ENCODE results near the gene KRT15. TPM values are rescaled to one million over a fixed set of nuclear protein-coding genes. Genes with fewer than 3 reads are reported as not detected.

Gene KRT15
- total RNA-seq, 1 donor from 2014 or later: 0.79 TPM

DNA sequence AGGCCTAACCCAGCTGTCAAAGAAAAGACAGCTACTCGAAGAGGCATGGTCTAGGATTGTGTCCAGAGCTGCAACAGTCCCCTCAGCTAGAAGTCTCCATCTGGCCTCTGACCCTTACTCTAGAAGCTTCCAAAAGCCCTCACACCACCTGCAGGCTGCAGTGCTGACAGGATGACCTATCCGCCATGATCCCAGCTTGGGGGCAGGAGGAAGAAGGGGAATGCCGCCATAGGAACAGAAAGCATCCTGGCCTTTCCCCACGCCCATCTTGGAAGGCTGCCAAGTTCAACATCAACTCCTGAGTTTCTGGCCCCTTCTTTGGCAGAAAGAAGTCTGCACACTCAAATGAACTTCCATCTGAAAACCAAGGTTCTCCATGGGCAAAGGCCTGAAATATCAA, 25.9 kb downstream of the KRT15 start:
- no peaks in the 10 kb centered on the region for H3K79me2 ChIP-seq (ENCODE audit: insufficient read depth, low read length)
- H3K9me3 ChIP-seq (ENCODE audit: insufficient read depth, low read depth, low read length): no peaks in the 10 kb centered on the region
- no peak overlapping the region for H3K27ac ChIP-seq (ENCODE audit: low read depth, low read length)
- no peaks in the 10 kb centered on the region for H4K20me1 ChIP-seq (ENCODE audit: insufficient read depth, low read length)
- H3K4me1 ChIP-seq (ENCODE audit: insufficient read depth, low read length): peaks cover 19% of the 10 kb centered on the region
- no peaks in the 10 kb centered on the region for H3K36me3 Mint-ChIP-seq (ENCODE audit: low read depth, unreplicated experiment)
- H3K27ac Mint-ChIP-seq (ENCODE audit: unreplicated experiment): no peak overlapping the region
- no peak for DNase-seq (ENCODE audit: low read depth)
- H3K4me3 ChIP-seq (ENCODE audit: insufficient read depth, low read depth, low read length): no peak overlapping the region
- H3K27me3 ChIP-seq (ENCODE audit: insufficient read depth, low read length): no peaks in the 10 kb centered on the region
- H3K4me2 ChIP-seq (ENCODE audit: low read length): no peak overlapping the region
- H3K36me3 ChIP-seq (ENCODE audit: insufficient read depth, low read length): no peaks in the 10 kb centered on the region
- no peaks in the 10 kb centered on the region for H3K9me3 Mint-ChIP-seq (ENCODE audit: unreplicated experiment)
- H3K4me3 Mint-ChIP-seq (ENCODE audit: unreplicated experiment): no peak overlapping the region
- H3K27me3 Mint-ChIP-seq (ENCODE audit: low read depth, unreplicated experiment): peaks cover 32% of the 10 kb centered on the region
- no peak overlapping the region for H3K9ac ChIP-seq (ENCODE audit: low read length)
- H3K4me1 Mint-ChIP-seq (ENCODE audit: low read depth, unreplicated experiment): peaks cover 14% of the 10 kb centered on the region
- TF ChIP-seq, protein P1, sequence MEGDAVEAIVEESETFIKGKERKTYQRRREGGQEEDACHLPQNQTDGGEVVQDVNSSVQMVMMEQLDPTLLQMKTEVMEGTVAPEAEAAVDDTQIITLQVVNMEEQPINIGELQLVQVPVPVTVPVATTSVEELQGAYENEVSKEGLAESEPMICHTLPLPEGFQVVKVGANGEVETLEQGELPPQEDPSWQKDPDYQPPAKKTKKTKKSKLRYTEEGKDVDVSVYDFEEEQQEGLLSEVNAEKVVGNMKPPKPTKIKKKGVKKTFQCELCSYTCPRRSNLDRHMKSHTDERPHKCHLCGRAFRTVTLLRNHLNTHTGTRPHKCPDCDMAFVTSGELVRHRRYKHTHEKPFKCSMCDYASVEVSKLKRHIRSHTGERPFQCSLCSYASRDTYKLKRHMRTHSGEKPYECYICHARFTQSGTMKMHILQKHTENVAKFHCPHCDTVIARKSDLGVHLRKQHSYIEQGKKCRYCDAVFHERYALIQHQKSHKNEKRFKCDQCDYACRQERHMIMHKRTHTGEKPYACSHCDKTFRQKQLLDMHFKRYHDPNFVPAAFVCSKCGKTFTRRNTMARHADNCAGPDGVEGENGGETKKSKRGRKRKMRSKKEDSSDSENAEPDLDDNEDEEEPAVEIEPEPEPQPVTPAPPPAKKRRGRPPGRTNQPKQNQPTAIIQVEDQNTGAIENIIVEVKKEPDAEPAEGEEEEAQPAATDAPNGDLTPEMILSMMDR (IDR thresholded peaks at IDR 0.05; ENCODE audit: insufficient read depth, low read depth, low read length): no peak
- TF ChIP-seq EZH2 (IDR thresholded peaks at IDR 0.05; ENCODE audit: insufficient read depth, low read length): no peak
- no peak overlapping the region for H2AFZ ChIP-seq (ENCODE audit: low read depth, low read length)
- no peak for FAIRE-seq

DNA sequence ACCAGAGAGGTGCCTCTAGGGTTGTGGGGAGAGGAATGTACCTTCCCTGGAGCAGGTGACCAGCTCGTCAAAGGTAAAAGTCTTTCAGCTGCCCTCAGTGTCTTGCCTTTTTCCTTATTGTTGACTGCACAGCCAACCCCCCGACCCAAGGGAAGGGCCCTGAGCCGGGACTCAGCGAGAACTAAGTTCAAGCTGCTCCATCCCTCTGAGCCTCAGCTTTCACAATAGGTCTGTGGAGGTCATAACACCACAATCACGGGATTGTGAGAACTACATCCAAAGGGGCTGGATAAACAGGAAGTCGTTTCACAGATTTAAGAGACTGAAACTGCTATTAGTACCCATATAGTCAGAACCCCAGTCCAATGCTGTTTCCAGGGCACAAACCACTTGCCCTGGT, 26.3 kb downstream of the KRT15 start:
- H3K36me3 Mint-ChIP-seq (ENCODE audit: low read depth, unreplicated experiment): no peaks in the 10 kb centered on the region
- H3K4me2 ChIP-seq (ENCODE audit: low read length): no peak overlapping the region
- no peaks in the 10 kb centered on the region for H3K79me2 ChIP-seq (ENCODE audit: insufficient read depth, low read length)
- H3K9me3 ChIP-seq (ENCODE audit: insufficient read depth, low read depth, low read length): no peaks in the 10 kb centered on the region
- H3K4me1 Mint-ChIP-seq (ENCODE audit: low read depth, unreplicated experiment): peaks cover 14% of the 10 kb centered on the region
- H3K27ac Mint-ChIP-seq (ENCODE audit: unreplicated experiment): no peak overlapping the region
- no peak overlapping the region for H2AFZ ChIP-seq (ENCODE audit: low read depth, low read length)
- H3K9me3 Mint-ChIP-seq (ENCODE audit: unreplicated experiment): no peaks in the 10 kb centered on the region
- no peak overlapping the region for H3K4me3 Mint-ChIP-seq (ENCODE audit: unreplicated experiment)
- H3K4me1 ChIP-seq (ENCODE audit: insufficient read depth, low read length): peaks cover 19% of the 10 kb centered on the region
- H3K4me3 ChIP-seq (ENCODE audit: insufficient read depth, low read depth, low read length): no peak overlapping the region
- no peak for TF ChIP-seq EZH2 (IDR thresholded peaks at IDR 0.05; ENCODE audit: insufficient read depth, low read length)
- TF ChIP-seq, protein P1 (IDR thresholded peaks at IDR 0.05; ENCODE audit: insufficient read depth, low read depth, low read length): no peak
- no peaks in the 10 kb centered on the region for H3K27me3 ChIP-seq (ENCODE audit: insufficient read depth, low read length)
- H3K27ac ChIP-seq (ENCODE audit: low read depth, low read length): no peak overlapping the region
- H3K36me3 ChIP-seq (ENCODE audit: insufficient read depth, low read length): no peaks in the 10 kb centered on the region
- peaks cover 37% of the 10 kb centered on the region for H3K27me3 Mint-ChIP-seq (ENCODE audit: low read depth, unreplicated experiment)
- DNase-seq (ENCODE audit: low read depth) (no peak), FAIRE-seq (no peak)
- no peaks in the 10 kb centered on the region for H4K20me1 ChIP-seq (ENCODE audit: insufficient read depth, low read length)
- H3K9ac ChIP-seq (ENCODE audit: low read length): no peak overlapping the region

DNA sequence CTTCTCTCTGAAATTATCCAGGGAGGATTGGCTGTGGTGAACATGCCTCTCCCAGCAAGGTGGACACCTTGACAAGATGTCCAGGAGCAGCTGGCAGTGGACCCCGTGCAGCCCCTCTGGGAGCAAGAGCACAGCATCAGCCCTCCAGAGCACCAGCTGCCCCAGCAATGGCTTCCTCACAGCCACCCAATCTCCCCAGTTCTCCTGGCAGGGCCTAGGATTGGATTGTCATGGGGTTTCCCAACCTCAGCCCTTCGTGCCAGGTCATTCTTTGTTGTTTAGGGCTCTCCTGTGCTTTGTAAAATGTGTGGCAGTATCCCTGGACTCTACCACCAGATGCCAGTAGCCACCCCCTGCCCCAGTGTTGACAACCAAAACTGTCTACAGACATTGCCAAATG, 27.2 kb downstream of the KRT15 start:
- H3K79me2 ChIP-seq (ENCODE audit: insufficient read depth, low read length): no peaks in the 10 kb centered on the region
- DNase-seq (ENCODE audit: low read depth) (no peak), FAIRE-seq (no peak)
- peaks cover 14% of the 10 kb centered on the region for H3K4me1 Mint-ChIP-seq (ENCODE audit: low read depth, unreplicated experiment)
- H2AFZ ChIP-seq (ENCODE audit: low read depth, low read length): no peak overlapping the region
- H3K4me3 Mint-ChIP-seq (ENCODE audit: unreplicated experiment): no peak overlapping the region
- no peaks in the 10 kb centered on the region for H3K36me3 Mint-ChIP-seq (ENCODE audit: low read depth, unreplicated experiment)
- no peak overlapping the region for H3K27ac Mint-ChIP-seq (ENCODE audit: unreplicated experiment)
- no peaks in the 10 kb centered on the region for H3K27me3 ChIP-seq (ENCODE audit: insufficient read depth, low read length)
- H3K27me3 Mint-ChIP-seq (ENCODE audit: low read depth, unreplicated experiment): peaks cover 40% of the 10 kb centered on the region
- H3K9ac ChIP-seq (ENCODE audit: low read length): no peak overlapping the region
- H3K9me3 ChIP-seq (ENCODE audit: insufficient read depth, low read depth, low read length): no peaks in the 10 kb centered on the region
- no peak for TF ChIP-seq EZH2 (IDR thresholded peaks at IDR 0.05; ENCODE audit: insufficient read depth, low read length)
- TF ChIP-seq, protein P1 (IDR thresholded peaks at IDR 0.05; ENCODE audit: insufficient read depth, low read depth, low read length): no peak
- peaks cover 14% of the 10 kb centered on the region for H3K4me1 ChIP-seq (ENCODE audit: insufficient read depth, low read length)
- H3K4me2 ChIP-seq (ENCODE audit: low read length): no peak overlapping the region
- no peaks in the 10 kb centered on the region for H3K9me3 Mint-ChIP-seq (ENCODE audit: unreplicated experiment)
- H4K20me1 ChIP-seq (ENCODE audit: insufficient read depth, low read length): no peaks in the 10 kb centered on the region
- no peak overlapping the region for H3K27ac ChIP-seq (ENCODE audit: low read depth, low read length)
- H3K4me3 ChIP-seq (ENCODE audit: insufficient read depth, low read depth, low read length): no peak overlapping the region
- H3K36me3 ChIP-seq (ENCODE audit: insufficient read depth, low read length): no peaks in the 10 kb centered on the region

Data from astrocyte (in vitro differentiated cells and primary cell).